MM.1S (cell line): Measurements from ENCODE around the gene PTPRN2.

Source experiments
- DNase-seq: peaks from one replicate; pipeline ENCODE4 v3.0.0-alpha.2; 2015
- H2AFZ ChIP-seq: fragments of 300-600 bp; sonication (generic); 2 replicates; pipeline ENCODE4 v1.6.0; 2016; ENCODE audit warnings: antibody characterized with exemption, low read length
- H3F3A ChIP-seq: fragments of 300-600 bp; sonication (generic); 2 replicates; pipeline ENCODE4 v1.6.1; 2016; ENCODE audit warnings: mild to moderate bottlenecking, antibody characterized with exemption, low read length, moderate library complexity, mixed read lengths; ENCODE audit not compliant: insufficient read depth
- H3K27ac ChIP-seq: fragments of 300-600 bp; sonication (generic); 2 replicates; pipeline ENCODE4 v1.5.1; 2016; ENCODE audit warnings: mild to moderate bottlenecking, low read length
- H3K27me3 ChIP-seq: fragments of 300-600 bp; sonication (generic); replicated peaks from 2 replicates; pipeline ENCODE4 v1.6.0; 2016; ENCODE audit warnings: low read length; ENCODE audit not compliant: insufficient read depth
- H3K36me3 ChIP-seq: fragments of 300-600 bp; sonication (generic); replicated peaks from 2 replicates; pipeline ENCODE4 v1.6.1; 2016; ENCODE audit warnings: mild to moderate bottlenecking, low read length, mixed read lengths; ENCODE audit not compliant: insufficient read depth
- H3K4me1 ChIP-seq: fragments of 300-600 bp; sonication (generic); 2 replicates; pipeline ENCODE4 v1.6.1; 2016; ENCODE audit warnings: low read length, mixed read lengths
- H3K4me2 ChIP-seq: fragments of 300-600 bp; sonication (generic); 2 replicates; pipeline ENCODE4 v1.6.0; 2016; ENCODE audit warnings: low read depth, low read length
- H3K4me3 ChIP-seq: fragments of 300-600 bp; sonication (generic); 2 replicates; pipeline ENCODE4 v1.5.1; 2016; ENCODE audit warnings: low read length, mixed read lengths
- H3K79me2 ChIP-seq: fragments of 300-600 bp; sonication (generic); 2 replicates; pipeline ENCODE4 v1.6.1; 2016; ENCODE audit warnings: mixed run types, low read length, mixed read lengths
- H3K9ac ChIP-seq: fragments of 300-600 bp; sonication (generic); 2 replicates; pipeline ENCODE4 v1.6.1; 2016; ENCODE audit warnings: low read length, mixed read lengths
- H3K9me2 ChIP-seq: fragments of 300-600 bp; sonication (generic); replicated peaks from 2 replicates; pipeline ENCODE4 v1.6.1; 2016; ENCODE audit warnings: mild to moderate bottlenecking, low read length, mixed read lengths; ENCODE audit not compliant: insufficient read depth
- H3K9me3 ChIP-seq: fragments of 300-600 bp; sonication (generic); replicated peaks from 2 replicates; pipeline ENCODE4 v1.6.1; 2016; ENCODE audit warnings: mild to moderate bottlenecking, low read length, mixed read lengths; ENCODE audit not compliant: insufficient read depth
- H4K20me1 ChIP-seq: fragments of 300-600 bp; sonication (generic); 2 replicates; pipeline ENCODE4 v1.6.1; 2016; ENCODE audit warnings: mild to moderate bottlenecking, low read length, moderate library complexity, mixed read lengths; ENCODE audit not compliant: insufficient read depth
- EZH2 ChIP-seq: fragments of 300-600 bp; sonication (generic); optimal IDR thresholded peaks from 2 replicates; pipeline ENCODE3; 2017; ENCODE audit warnings: low read depth, mild to moderate bottlenecking, antibody characterized with exemption, low read length, mixed read lengths
- EZH2phosphoT487 ChIP-seq: fragments of 300-600 bp; sonication (generic); IDR thresholded peaks from 2 replicates; pipeline ENCODE4 v1.6.1; 2018; ENCODE audit warnings: antibody characterized with exemption, low read length
- TF ChIP-seq, protein P1 (sequence below): fragments of 300-600 bp; sonication (generic); IDR thresholded peaks from 2 replicates; pipeline ENCODE4 v1.5.1; 2016; ENCODE audit warnings: antibody characterized with exemption, low read length, mixed read lengths

PTPRN2 gene

DNA sequence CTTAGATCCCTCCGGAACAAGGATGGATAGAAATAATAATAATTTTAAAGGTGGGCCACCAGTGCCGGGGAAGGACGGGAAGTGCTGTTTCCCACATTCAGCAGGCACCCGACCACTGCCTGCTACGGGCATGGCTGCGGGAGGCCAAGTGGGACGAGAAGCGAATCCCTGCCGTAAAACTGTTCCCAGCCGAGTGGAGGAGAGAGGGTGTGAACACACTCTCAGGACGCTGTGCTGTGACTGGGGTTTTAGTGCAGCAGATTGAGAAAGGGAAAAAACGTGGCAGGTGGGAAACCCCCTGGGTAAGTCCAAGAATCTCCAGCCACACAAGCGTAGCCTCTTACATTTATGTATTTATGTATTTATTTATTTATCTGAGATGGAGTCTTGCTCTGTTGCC lies 1092.0 kb downstream of the PTPRN2 start:
- Histone ChIP-seq H3K4me1 (no peaks in the 10 kb centered on the region), H3K9ac (no peak overlapping the region), H3K4me2 (no peak overlapping the region), H3K79me2 (no peaks in the 10 kb centered on the region), H2AFZ (no peak overlapping the region), H3K36me3 (no peaks in the 10 kb centered on the region), H3F3A (no peaks in the 10 kb centered on the region), H3K9me2 (no peaks in the 10 kb centered on the region), H3K9me3 (no peaks in the 10 kb centered on the region), H3K27ac (no peak overlapping the region), H3K4me3 (no peak overlapping the region), H3K27me3 (peaks cover 95% of the 10 kb centered on the region), H4K20me1 (no peaks in the 10 kb centered on the region)
- DNase-seq, result no peak
- no peak for TF ChIP-seq EZH2phosphoT487
- no peak for TF ChIP-seq EZH2
- TF ChIP-seq, protein P1, sequence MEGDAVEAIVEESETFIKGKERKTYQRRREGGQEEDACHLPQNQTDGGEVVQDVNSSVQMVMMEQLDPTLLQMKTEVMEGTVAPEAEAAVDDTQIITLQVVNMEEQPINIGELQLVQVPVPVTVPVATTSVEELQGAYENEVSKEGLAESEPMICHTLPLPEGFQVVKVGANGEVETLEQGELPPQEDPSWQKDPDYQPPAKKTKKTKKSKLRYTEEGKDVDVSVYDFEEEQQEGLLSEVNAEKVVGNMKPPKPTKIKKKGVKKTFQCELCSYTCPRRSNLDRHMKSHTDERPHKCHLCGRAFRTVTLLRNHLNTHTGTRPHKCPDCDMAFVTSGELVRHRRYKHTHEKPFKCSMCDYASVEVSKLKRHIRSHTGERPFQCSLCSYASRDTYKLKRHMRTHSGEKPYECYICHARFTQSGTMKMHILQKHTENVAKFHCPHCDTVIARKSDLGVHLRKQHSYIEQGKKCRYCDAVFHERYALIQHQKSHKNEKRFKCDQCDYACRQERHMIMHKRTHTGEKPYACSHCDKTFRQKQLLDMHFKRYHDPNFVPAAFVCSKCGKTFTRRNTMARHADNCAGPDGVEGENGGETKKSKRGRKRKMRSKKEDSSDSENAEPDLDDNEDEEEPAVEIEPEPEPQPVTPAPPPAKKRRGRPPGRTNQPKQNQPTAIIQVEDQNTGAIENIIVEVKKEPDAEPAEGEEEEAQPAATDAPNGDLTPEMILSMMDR, result no peak

DNA sequence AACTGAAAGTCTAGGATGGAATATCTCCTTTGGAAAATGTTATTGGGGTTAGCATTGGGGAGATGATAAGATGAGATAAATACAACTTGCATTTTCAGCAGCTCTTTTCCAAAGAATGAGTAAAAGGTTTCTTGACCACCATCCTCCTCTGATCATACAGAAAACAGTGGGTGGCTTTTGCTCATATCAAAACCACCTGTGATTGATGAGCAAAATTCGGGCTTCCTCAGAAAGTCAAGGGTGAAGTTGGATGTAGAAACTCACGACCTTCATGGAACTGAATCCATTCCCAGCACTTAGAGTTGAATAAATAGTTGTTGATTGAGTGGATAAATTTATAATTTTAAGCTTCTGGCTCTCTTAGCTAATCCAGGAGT lies 1092.5 kb downstream of the PTPRN2 start:
- no peak for DNase-seq
- H3K36me3 ChIP-seq, result no peaks in the 10 kb centered on the region
- H3K9me3 ChIP-seq, result no peaks in the 10 kb centered on the region
- no peak overlapping the region for H3K9ac ChIP-seq
- TF ChIP-seq, protein P1, result no peak
- no peak for TF ChIP-seq EZH2
- TF ChIP-seq EZH2phosphoT487, result no peak
- H2AFZ ChIP-seq, result no peak overlapping the region
- no peaks in the 10 kb centered on the region for H3K9me2 ChIP-seq
- H3K79me2 ChIP-seq, result no peaks in the 10 kb centered on the region
- H4K20me1 ChIP-seq, result no peaks in the 10 kb centered on the region
- no peaks in the 10 kb centered on the region for H3K4me1 ChIP-seq
- H3K4me2 ChIP-seq, result no peak overlapping the region
- H3F3A ChIP-seq, result no peaks in the 10 kb centered on the region
- no peak overlapping the region for H3K4me3 ChIP-seq
- no peak overlapping the region for H3K27ac ChIP-seq
- H3K27me3 ChIP-seq, result peaks cover 92% of the 10 kb centered on the region

DNA sequence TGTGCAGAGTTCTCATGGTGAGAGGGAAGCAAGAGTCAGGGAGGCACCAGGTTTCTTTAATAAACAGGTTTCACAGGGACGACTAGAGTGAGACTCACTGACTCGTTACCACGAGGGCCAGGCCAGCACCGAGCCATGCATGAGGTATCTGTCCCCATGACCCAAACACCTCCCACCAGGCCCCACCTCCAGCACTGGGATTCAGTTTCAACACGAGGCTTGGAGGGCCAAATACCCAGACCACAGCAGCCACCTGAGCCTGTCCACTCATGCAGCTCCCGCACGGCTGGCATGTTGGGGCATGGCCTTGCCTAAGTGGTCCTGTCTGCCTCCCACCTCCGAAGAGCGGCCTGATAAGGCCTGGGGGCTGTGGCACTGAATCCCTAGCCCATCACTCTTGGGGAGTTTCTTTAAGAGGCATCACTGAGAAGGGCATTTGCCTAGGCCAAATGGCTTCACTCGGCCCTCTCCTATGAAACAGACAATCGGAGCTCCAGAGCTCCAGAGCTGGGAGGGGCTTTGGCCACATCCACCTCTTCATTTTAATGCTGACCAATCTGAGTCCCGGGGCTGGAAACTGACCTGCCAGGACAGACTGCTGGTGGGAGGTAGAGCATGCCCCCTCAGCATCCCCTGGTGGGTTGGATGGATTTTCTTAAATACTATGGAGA lies 1093.0 kb downstream of the PTPRN2 start:
- Histone ChIP-seq H3K9ac (no peak overlapping the region), H3K27ac (no peak overlapping the region), H3K4me2 (no peak overlapping the region), H3K36me3 (no peaks in the 10 kb centered on the region), H3K27me3 (peaks cover 93% of the 10 kb centered on the region), H3K4me1 (no peaks in the 10 kb centered on the region), H3K9me3 (no peaks in the 10 kb centered on the region), H4K20me1 (no peaks in the 10 kb centered on the region), H3F3A (no peaks in the 10 kb centered on the region), H3K79me2 (no peaks in the 10 kb centered on the region), H2AFZ (no peak overlapping the region), H3K4me3 (no peak overlapping the region), H3K9me2 (no peaks in the 10 kb centered on the region)
- TF ChIP-seq EZH2, result no peak
- TF ChIP-seq EZH2phosphoT487, result no peak
- TF ChIP-seq, protein P1, result no peak
- no peak for DNase-seq
